ENCODE measurements around the gene HSPA9. TPM values are rescaled to one million over a fixed set of nuclear protein-coding genes. Genes with fewer than 3 reads are reported as not detected.

The HSPA9 gene
- total and polyA plus RNA-seq, 9 of the 15 experiments (the other 6 are each of a cell fraction or from before 2014, with no cell fraction given) = 195 to 583 (median 514) TPM

DNA sequence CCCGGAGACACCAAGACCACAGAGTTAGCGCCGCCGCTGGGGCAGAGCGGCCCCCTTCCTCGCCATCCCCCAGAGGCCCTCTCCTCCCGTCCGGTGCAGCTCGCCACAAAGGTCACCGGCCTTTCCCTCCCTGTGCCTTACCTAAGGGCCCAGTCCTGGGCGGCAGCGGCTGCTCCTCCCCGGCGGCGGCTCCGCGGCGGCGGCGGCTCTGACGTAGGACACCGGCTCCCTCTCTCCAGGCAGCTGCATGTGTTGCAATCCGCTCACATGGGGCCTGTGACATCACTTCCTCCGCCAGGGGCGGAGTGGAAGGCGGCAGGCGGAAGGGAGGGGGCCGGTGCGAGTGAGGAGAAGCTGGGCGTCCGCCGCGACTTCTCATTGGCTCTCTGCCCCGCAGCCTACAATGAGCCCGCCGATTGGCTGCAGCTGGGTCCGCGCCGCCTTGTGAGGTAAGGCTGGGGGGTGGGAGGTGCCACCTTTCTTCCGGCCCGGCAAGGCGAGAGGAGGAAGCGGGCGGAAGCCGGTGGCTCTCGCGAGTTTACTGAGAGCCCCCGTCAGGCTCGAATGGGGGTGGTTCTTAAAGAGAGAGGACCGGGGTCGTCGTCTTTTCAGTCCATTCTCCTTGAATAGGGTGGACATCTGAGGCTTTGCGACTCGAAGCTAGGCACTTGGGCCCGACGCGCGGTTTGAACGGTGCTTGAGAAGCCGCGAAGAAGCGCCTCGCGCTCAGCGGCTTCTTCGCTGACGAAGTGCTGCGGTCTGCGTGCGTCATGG, 32.1 kb downstream of the HSPA9 start, which contains the start of gene ETF1 (continued):
- TF ChIP-seq MAFF (IDR thresholded peaks at IDR 0.05; ENCODE audit: low read length) (no peak), ZNF224 (CRISPR knock-in tag; IDR thresholded peaks at IDR 0.05) (no peak), STAG1 (CRISPR knock-in tag; IDR thresholded peaks at IDR 0.05; ENCODE audit: borderline replicate concordance) (no peak), FIP1L1 (IDR thresholded peaks at IDR 0.05; ENCODE audit: low read depth, low read length, poor library complexity, severe bottlenecking) (peak; percentile 88), HLTF (IDR thresholded peaks at IDR 0.05) (0 out of 2 replicates have a peak, but pooled peaks have one; percentile 41), EWSR1 (IDR thresholded peaks at IDR 0.05; ENCODE audit: borderline replicate concordance, low read depth, partially characterized antibody) (no peak), NCOA1 (IDR thresholded peaks at IDR 0.05; ENCODE audit: low read depth) (peak; percentile 77), PHF8 (IDR thresholded peaks at IDR 0.05; ENCODE audit: borderline replicate concordance, low read length) (peak; percentile 79), SAP30 (IDR thresholded peaks at IDR 0.05; ENCODE audit: borderline replicate concordance, insufficient read depth, low read depth, low read length, poor library complexity, severe bottlenecking) (no peak), PHF21A (IDR thresholded peaks at IDR 0.05; ENCODE audit: borderline replicate concordance, low read depth) (no peak), ZFPM2 (CRISPR knock-in tag; IDR thresholded peaks at IDR 0.05) (no peak), MEF2D (tag; conservative IDR thresholded peaks at IDR 0.05; ENCODE audit: low read depth) (no peak), ZEB2 (IDR thresholded peaks at IDR 0.05) (no peak), POLR2AphosphoS5 (IDR thresholded peaks at IDR 0.05; ENCODE audit: control insufficient read depth, insufficient read depth, low read depth, low read length) (peak; percentile 70), ZNF444 (CRISPR knock-in tag; IDR thresholded peaks at IDR 0.05) (no peak)
- TF ChIP-seq, protein P1, sequence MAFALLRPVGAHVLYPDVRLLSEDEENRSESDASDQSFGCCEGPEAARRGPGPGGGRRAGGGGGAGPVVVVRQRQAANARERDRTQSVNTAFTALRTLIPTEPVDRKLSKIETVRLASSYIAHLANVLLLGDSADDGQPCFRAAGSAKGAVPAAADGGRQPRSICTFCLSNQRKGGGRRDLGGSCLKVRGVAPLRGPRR (CRISPR knock-in tag; IDR thresholded peaks at IDR 0.05) = no peak
- TF ChIP-seq, protein P2, sequence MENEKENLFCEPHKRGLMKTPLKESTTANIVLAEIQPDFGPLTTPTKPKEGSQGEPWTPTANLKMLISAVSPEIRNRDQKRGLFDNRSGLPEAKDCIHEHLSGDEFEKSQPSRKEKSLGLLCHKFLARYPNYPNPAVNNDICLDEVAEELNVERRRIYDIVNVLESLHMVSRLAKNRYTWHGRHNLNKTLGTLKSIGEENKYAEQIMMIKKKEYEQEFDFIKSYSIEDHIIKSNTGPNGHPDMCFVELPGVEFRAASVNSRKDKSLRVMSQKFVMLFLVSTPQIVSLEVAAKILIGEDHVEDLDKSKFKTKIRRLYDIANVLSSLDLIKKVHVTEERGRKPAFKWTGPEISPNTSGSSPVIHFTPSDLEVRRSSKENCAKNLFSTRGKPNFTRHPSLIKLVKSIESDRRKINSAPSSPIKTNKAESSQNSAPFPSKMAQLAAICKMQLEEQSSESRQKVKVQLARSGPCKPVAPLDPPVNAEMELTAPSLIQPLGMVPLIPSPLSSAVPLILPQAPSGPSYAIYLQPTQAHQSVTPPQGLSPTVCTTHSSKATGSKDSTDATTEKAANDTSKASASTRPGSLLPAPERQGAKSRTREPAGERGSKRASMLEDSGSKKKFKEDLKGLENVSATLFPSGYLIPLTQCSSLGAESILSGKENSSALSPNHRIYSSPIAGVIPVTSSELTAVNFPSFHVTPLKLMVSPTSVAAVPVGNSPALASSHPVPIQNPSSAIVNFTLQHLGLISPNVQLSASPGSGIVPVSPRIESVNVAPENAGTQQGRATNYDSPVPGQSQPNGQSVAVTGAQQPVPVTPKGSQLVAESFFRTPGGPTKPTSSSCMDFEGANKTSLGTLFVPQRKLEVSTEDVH (IDR thresholded peaks at IDR 0.05; ENCODE audit: low read depth, partially characterized antibody) = peak; percentile 80
- TF ChIP-seq, protein P3, sequence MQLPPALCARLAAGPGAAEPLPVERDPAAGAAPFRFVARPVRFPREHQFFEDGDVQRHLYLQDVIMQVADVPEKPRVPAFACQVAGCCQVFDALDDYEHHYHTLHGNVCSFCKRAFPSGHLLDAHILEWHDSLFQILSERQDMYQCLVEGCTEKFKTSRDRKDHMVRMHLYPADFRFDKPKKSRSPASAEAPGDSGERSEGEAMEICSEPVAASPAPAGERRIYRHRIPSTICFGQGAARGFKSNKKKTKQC (CRISPR knock-in tag; IDR thresholded peaks at IDR 0.05) = peak; percentile 43
- TF ChIP-seq, protein P4, sequence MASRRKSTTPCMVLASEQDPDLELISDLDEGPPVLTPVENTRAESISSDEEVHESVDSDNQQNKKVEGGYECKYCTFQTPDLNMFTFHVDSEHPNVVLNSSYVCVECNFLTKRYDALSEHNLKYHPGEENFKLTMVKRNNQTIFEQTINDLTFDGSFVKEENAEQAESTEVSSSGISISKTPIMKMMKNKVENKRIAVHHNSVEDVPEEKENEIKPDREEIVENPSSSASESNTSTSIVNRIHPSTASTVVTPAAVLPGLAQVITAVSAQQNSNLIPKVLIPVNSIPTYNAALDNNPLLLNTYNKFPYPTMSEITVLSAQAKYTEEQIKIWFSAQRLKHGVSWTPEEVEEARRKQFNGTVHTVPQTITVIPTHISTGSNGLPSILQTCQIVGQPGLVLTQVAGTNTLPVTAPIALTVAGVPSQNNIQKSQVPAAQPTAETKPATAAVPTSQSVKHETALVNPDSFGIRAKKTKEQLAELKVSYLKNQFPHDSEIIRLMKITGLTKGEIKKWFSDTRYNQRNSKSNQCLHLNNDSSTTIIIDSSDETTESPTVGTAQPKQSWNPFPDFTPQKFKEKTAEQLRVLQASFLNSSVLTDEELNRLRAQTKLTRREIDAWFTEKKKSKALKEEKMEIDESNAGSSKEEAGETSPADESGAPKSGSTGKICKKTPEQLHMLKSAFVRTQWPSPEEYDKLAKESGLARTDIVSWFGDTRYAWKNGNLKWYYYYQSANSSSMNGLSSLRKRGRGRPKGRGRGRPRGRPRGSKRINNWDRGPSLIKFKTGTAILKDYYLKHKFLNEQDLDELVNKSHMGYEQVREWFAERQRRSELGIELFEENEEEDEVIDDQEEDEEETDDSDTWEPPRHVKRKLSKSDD (conservative IDR thresholded peaks at IDR 0.05; ENCODE audit: low read length) = peak; percentile 52; the same call in 1 of the 2 replicates
- TF ChIP-seq, protein P5, sequence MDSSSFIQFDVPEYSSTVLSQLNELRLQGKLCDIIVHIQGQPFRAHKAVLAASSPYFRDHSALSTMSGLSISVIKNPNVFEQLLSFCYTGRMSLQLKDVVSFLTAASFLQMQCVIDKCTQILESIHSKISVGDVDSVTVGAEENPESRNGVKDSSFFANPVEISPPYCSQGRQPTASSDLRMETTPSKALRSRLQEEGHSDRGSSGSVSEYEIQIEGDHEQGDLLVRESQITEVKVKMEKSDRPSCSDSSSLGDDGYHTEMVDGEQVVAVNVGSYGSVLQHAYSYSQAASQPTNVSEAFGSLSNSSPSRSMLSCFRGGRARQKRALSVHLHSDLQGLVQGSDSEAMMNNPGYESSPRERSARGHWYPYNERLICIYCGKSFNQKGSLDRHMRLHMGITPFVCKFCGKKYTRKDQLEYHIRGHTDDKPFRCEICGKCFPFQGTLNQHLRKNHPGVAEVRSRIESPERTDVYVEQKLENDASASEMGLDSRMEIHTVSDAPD (CRISPR knock-in tag; IDR thresholded peaks at IDR 0.05) = no peak

Data from K562 (cell line).